Measurements from ENCODE around the gene DIS3L2. TPM values are rescaled to one million over a fixed set of nuclear protein-coding genes. Genes with fewer than 3 reads are reported as not detected.

Gene DIS3L2
- total RNA-seq, 1 donor from 2014 or later, result 42.1 TPM

DNA sequence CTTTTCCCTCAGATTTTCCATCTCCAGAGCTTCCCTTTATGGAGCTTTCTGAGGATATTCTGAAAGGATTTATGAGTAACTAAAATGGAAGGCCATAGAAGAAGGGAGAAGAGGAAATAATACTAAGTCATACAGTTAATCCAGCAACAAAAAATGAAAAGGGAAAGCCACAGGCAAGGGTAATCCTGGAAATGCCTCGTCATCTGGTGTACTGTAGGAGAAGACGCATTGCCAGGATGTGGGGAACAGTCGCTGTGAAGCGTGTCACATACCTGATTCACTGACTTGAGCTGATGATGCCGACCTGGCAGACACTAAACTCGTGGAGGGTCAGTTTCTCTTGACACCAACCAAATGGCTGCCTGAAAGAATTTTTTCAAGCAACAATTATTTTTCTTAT lies 382.3 kb downstream of the DIS3L2 start:
- Mint-ChIP-seq H3K9me3 (ENCODE audit: unreplicated experiment) (peaks cover 4% of the 10 kb centered on the region), H3K4me3 (ENCODE audit: unreplicated experiment) (no peak overlapping the region), H3K36me3 (ENCODE audit: unreplicated experiment) (no peaks in the 10 kb centered on the region), H3K27ac (ENCODE audit: unreplicated experiment) (no peak overlapping the region), H3K27me3 (ENCODE audit: unreplicated experiment) (peaks cover 2% of the 10 kb centered on the region), H3K4me1 (ENCODE audit: low read depth, unreplicated experiment) (no peaks in the 10 kb centered on the region)
- TF ChIP-seq, protein P1, sequence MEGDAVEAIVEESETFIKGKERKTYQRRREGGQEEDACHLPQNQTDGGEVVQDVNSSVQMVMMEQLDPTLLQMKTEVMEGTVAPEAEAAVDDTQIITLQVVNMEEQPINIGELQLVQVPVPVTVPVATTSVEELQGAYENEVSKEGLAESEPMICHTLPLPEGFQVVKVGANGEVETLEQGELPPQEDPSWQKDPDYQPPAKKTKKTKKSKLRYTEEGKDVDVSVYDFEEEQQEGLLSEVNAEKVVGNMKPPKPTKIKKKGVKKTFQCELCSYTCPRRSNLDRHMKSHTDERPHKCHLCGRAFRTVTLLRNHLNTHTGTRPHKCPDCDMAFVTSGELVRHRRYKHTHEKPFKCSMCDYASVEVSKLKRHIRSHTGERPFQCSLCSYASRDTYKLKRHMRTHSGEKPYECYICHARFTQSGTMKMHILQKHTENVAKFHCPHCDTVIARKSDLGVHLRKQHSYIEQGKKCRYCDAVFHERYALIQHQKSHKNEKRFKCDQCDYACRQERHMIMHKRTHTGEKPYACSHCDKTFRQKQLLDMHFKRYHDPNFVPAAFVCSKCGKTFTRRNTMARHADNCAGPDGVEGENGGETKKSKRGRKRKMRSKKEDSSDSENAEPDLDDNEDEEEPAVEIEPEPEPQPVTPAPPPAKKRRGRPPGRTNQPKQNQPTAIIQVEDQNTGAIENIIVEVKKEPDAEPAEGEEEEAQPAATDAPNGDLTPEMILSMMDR (IDR thresholded peaks at IDR 0.05; ENCODE audit: partially characterized antibody, unreplicated experiment), result no peak
- no peak for DNase-seq

- no peaks in the 10 kb centered on the region for H3K36me3 Mint-ChIP-seq (ENCODE audit: unreplicated experiment)
- H3K27me3 Mint-ChIP-seq (ENCODE audit: unreplicated experiment), result peaks cover 2% of the 10 kb centered on the region
- no peaks in the 10 kb centered on the region for H3K4me1 Mint-ChIP-seq (ENCODE audit: low read depth, unreplicated experiment)
- TF ChIP-seq, protein P1 (IDR thresholded peaks at IDR 0.05; ENCODE audit: partially characterized antibody, unreplicated experiment), result no peak
- DNase-seq, result no peak
- no peak overlapping the region for H3K27ac Mint-ChIP-seq (ENCODE audit: unreplicated experiment)
- H3K9me3 Mint-ChIP-seq (ENCODE audit: unreplicated experiment), result peaks cover 4% of the 10 kb centered on the region
- no peak overlapping the region for H3K4me3 Mint-ChIP-seq (ENCODE audit: unreplicated experiment)
These were observed 383.7 kb downstream of the DIS3L2 start for GRCh38 chr2:232345251-232345650.

DNA sequence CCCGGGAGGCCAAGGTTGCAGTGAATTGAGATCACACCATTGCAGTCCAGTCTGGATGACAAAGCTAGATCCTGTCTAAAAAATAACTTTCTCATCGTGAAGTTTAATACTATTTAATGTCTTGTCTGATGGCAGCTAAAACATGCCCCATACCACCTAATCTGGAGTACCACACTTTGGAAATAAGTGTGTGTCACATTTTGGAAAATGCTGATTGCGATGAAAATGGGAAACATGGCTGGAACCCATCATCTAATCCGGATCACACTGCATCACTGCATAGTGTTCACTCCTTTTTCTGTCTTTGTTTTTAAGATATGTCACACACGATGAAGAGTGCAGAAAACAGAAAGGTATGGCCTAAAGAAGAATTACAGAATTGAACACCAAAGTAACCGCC lies 385.9 kb downstream of the DIS3L2 start:
- H3K27ac Mint-ChIP-seq (ENCODE audit: unreplicated experiment), result no peak overlapping the region
- H3K36me3 Mint-ChIP-seq (ENCODE audit: unreplicated experiment), result no peaks in the 10 kb centered on the region
- no peaks in the 10 kb centered on the region for H3K4me1 Mint-ChIP-seq (ENCODE audit: low read depth, unreplicated experiment)
- TF ChIP-seq, protein P1 (IDR thresholded peaks at IDR 0.05; ENCODE audit: partially characterized antibody, unreplicated experiment), result no peak
- DNase-seq, result no peak
- H3K27me3 Mint-ChIP-seq (ENCODE audit: unreplicated experiment), result peaks cover 2% of the 10 kb centered on the region
- H3K4me3 Mint-ChIP-seq (ENCODE audit: unreplicated experiment), result no peak overlapping the region
- H3K9me3 Mint-ChIP-seq (ENCODE audit: unreplicated experiment), result peaks cover 4% of the 10 kb centered on the region

DNA sequence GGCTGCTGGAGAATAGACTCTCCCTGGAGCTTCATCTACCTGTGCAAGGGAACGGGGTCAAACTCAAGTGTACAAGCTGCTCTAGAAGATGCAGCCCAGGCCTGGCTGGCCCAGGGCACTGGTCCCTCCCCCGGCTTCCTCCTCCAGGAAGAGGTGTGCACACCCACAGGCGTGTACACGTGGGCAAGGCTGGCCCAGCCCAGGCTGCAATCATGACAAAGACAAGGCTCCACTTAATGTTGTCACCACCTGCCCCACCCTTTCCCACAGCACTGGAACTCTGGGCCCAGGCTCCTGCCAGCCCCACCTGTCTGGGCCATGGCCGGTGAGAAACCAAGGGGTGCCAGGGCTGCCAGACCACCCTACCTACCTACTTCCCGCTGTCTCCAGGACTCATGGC lies 387.4 kb downstream of the DIS3L2 start:
- DNase-seq, result no peak
- H3K4me3 Mint-ChIP-seq (ENCODE audit: unreplicated experiment), result no peak overlapping the region
- H3K27ac Mint-ChIP-seq (ENCODE audit: unreplicated experiment), result no peak overlapping the region
- no peaks in the 10 kb centered on the region for H3K4me1 Mint-ChIP-seq (ENCODE audit: low read depth, unreplicated experiment)
- TF ChIP-seq, protein P1 (IDR thresholded peaks at IDR 0.05; ENCODE audit: partially characterized antibody, unreplicated experiment), result no peak
- peaks cover 6% of the 10 kb centered on the region for H3K27me3 Mint-ChIP-seq (ENCODE audit: unreplicated experiment)
- no peaks in the 10 kb centered on the region for H3K36me3 Mint-ChIP-seq (ENCODE audit: unreplicated experiment)
- peaks cover 4% of the 10 kb centered on the region for H3K9me3 Mint-ChIP-seq (ENCODE audit: unreplicated experiment)

- Mint-ChIP-seq H3K27me3 (ENCODE audit: unreplicated experiment) (peaks cover 7% of the 10 kb centered on the region), H3K27ac (ENCODE audit: unreplicated experiment) (no peak overlapping the region)
- TF ChIP-seq, protein P1 (IDR thresholded peaks at IDR 0.05; ENCODE audit: partially characterized antibody, unreplicated experiment), result no peak
These were observed 388.0 kb downstream of the DIS3L2 start for GRCh38 chr2:232349546-232349945.

More at GRCh38 chr2:232349546-232349945, 388.0 kb downstream of the DIS3L2 start:
- no peaks in the 10 kb centered on the region for H3K36me3 Mint-ChIP-seq (ENCODE audit: unreplicated experiment)
- no peaks in the 10 kb centered on the region for H3K4me1 Mint-ChIP-seq (ENCODE audit: low read depth, unreplicated experiment)
- no peak overlapping the region for H3K4me3 Mint-ChIP-seq (ENCODE audit: unreplicated experiment)
- DNase-seq, result no peak
- H3K9me3 Mint-ChIP-seq (ENCODE audit: unreplicated experiment), result peaks cover 4% of the 10 kb centered on the region
